C4-2B (cell line): Measurements from ENCODE around the gene IDH3B.

Source experiments
- H3K27ac ChIP-seq: fragments of 450-650 bp; 2 replicates; pipeline ENCODE4 v1.5.1; 2017
- ZFX ChIP-seq: fragments of 450-650 bp; IDR thresholded peaks from 2 replicates; pipeline ENCODE4 v1.6.1; 2017
- TF ChIP-seq, protein P1 (sequence below): fragments of 450-650 bp; conservative IDR thresholded peaks from 2 replicates; pipeline ENCODE4 v1.5.1; 2017; ENCODE audit warnings: mild to moderate bottlenecking

IDH3B gene

DNA sequence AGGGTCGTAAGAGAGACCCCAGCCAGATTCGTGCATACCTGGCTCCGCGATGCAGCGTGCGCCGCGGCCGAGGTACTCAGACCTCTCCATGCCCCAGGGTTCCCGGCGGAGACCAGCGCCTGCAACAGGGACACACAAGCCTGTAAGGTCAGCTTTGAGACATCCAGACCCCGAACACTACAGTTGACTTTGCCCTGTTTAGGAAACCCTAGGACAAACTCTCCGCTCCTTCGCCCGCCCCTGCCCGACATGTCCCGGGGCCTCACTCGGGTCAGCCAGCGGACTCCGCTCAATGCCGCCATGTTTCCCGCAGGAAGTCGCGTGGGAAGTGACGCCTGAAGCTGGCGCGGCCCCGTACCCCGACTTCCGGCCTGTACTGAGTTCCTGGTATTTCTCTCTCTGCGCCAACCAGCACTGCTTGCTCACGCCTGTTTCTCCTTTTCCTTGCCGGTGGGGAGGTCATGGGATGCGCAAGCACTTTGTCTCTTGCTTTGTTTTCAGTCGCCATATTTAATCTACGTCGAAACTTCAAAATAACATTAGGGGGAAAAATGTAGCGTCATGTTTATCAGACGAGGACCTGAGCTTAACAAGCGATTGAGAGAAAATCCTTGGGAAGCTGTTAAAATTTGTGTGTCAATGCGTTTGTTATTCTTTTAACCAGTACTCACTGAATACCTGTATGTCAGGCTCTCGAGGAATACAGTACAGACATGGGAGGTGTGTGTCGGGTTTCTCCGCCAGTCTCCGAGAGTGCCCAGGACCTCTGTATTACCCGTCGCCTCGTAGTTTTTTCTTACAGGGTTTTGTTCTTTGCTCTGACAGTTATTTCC lies at the start of gene IDH3B:
Gene IDH3B, minus strand, starts transcription at position 330 of the 833 bp plus-strand sequence. Its CDS starts 28 bp downstream, at position 302.
- peak within 1 kb of the TSS; percentile 84 for H3K27ac ChIP-seq
- TF ChIP-seq, protein P1, sequence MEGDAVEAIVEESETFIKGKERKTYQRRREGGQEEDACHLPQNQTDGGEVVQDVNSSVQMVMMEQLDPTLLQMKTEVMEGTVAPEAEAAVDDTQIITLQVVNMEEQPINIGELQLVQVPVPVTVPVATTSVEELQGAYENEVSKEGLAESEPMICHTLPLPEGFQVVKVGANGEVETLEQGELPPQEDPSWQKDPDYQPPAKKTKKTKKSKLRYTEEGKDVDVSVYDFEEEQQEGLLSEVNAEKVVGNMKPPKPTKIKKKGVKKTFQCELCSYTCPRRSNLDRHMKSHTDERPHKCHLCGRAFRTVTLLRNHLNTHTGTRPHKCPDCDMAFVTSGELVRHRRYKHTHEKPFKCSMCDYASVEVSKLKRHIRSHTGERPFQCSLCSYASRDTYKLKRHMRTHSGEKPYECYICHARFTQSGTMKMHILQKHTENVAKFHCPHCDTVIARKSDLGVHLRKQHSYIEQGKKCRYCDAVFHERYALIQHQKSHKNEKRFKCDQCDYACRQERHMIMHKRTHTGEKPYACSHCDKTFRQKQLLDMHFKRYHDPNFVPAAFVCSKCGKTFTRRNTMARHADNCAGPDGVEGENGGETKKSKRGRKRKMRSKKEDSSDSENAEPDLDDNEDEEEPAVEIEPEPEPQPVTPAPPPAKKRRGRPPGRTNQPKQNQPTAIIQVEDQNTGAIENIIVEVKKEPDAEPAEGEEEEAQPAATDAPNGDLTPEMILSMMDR, result no peak
- no peak for TF ChIP-seq ZFX

DNA sequence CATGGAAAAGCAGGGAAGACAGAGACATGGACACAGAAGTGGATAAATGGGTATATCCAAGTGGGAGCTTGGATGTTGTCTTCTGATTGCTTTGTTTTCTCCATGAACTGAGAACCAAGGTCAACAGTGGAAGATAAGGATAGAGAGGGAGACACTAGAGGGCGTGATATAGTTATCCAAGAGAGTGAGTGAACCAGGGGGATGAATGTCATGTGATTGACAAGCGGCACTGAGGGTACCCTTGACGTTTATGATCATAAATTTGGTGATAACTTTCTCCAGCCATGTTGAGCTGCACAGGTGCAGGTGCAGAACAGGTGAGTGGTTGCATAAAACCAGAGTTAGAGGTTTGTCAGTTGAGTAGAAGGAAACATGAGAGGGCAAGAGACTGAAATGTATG lies 49.3 kb upstream of the IDH3B start:
- H3K27ac ChIP-seq, result no peak overlapping the region
- TF ChIP-seq ZFX, result no peak
- TF ChIP-seq, protein P1, result peak; percentile 51

DNA sequence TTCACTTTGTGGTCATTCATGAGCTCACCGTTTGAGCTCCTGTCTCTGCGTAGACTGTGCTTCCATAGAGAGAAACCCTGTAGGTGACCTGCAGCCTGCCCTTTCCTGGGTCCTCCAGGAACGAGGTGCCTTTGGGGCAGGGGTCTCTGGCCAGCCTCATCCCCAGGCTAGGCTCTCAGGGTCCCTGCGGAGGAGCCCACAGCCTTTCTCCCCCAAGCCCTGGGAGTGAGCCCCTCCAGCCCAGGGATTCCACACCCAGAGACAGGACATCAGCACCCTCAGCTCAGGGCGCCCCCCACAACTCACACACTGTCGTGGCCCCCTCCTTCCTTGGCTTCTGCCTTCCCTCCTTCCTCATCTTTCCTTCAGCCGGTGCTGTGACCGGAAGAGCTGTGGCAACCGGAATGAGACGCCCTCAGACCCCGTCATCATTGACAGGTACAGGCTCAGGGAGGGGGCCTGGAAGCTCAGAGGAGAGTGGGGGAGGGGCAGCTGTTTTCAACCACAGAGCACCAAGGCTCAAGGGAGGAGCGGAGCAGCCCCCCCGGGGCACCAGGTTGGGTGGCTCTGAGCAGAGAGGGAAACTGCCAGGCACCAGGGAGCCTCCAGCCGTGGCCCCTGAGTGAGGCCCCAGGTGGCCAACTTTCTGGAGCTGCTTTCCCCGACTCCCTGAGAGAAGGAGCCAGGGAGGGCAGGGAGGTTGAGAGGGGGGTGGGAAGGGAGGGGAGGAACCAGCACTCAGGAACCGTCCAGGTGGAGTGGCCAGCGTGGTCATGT lies 45.4 kb upstream of the IDH3B start:
- H3K27ac ChIP-seq, result no peak overlapping the region
- TF ChIP-seq, protein P1, result no peak
- no peak for TF ChIP-seq ZFX

DNA sequence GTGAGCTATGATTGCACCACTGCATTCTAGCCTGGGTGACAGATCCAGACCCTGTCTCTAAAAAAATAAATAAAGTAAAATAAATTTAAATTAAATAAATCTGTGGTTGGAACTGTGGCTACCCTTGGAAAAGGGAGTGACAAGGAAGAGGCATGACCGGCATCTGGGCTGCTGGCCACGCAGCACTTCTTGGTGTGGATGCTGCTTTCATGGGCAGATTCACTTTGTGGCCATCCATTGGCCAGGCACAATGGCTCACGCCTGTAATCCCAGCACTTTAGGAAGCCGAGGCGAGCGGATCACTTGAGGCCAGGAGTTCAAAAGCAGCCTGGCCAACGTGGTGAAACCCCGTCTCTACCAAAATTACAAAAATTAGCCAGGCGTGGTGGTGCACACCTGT lies 44.6 kb upstream of the IDH3B start:
- TF ChIP-seq ZFX, result no peak
- TF ChIP-seq, protein P1, result no peak

DNA sequence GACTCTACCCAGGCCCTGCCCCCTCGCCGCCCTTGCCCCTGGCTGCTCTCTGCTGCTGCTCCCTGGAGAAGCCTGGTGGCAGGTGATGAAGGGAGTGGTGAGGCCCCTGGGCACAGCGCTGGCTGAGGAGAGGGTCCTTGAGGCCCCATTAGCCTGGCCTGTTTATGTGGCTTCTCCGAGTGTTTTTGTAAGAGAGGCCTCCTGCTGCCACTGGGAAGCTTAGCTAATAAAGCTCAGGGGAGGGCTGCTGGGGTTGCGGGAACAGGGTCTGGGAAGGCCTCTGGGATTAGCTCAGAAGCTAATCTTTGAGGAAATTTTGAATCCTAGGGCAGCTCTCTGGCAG lies 44.0 kb upstream of the IDH3B start:
- no peak for TF ChIP-seq ZFX
- TF ChIP-seq, protein P1, result no peak
- no peak overlapping the region for H3K27ac ChIP-seq

More for the DNA sequence above, 44.6 kb upstream of the IDH3B start:
- H3K27ac ChIP-seq, result no peak overlapping the region

DNA sequence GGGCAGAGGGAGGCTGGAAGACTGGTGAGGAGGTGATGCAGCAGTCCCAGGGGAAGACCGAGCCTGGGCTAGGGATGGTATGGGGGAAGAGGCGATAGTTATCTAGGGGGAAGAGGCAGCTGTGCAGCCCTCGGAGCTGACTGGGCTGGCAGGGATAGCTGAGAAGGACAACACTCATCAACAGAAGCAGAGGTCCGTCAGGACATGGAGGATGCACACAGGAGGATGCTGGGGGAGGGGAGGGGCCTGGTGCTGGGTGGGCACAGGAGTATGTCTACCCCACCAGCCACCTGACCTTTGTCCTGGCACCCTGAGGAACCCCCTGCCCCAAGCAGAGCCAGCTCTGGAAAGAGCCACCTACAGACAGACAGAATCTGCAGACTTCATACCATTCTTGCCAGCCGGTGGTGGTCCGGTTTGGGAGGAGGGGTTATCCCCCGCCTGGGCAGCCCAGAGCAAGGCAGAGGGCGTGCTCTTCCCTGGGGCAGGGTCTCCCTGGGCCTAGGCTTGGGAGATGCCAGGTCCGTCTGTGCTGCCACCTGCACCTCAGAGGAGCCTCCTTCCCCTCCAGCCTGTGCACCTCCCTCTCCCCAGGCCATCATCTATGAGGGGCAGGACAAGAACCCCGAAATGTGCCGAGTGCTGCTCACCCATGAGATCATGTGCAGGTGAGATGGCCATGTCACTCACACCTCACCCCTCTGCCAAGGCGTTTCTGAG lies 43.5 kb upstream of the IDH3B start:
- TF ChIP-seq ZFX, result no peak
- TF ChIP-seq, protein P1, result no peak
- H3K27ac ChIP-seq, result no peak overlapping the region
